GM12878 (cell line): Measurements from ENCODE around the gene YIF1B. TPM values are rescaled to one million over a fixed set of nuclear protein-coding genes. Genes with fewer than 3 reads are reported as not detected.
A peak's percentile ranks its signal among the peaks of the same experiment; 100 is the strongest.

Experiments
- E2F8 ChIP-seq: fragments of 450-650 bp; IDR thresholded peaks from 2 replicates; pipeline ENCODE4 v1.6.1; 2018; ENCODE audit warnings: mild to moderate bottlenecking, low read depth, moderate library complexity; ENCODE audit not compliant: partially characterized antibody
- EZH2 ChIP-seq: IDR thresholded peaks from 2 replicates; pipeline ENCODE4 v1.6.1; 2012; ENCODE audit warnings: low read depth, mild to moderate bottlenecking, control low read depth, inconsistent platforms, low read length, borderline replicate concordance; ENCODE audit not compliant: control insufficient read depth
- MXI1 ChIP-seq: fragments of 150-350 bp; IDR thresholded peaks from 2 replicates; pipeline ENCODE4 v1.6.1; 2011; ENCODE audit warnings: low read depth, mild to moderate bottlenecking, inconsistent platforms, low read length, improper control_type of control experiment
- MYC ChIP-seq: IDR thresholded peaks from 2 replicates; pipeline ENCODE4 v1.6.1; 2011; ENCODE audit warnings: mild to moderate bottlenecking, low read length, moderate library complexity, inconsistent platforms; ENCODE audit not compliant: insufficient read depth, insufficient replicate concordance, insufficient read length, severe bottlenecking
- PBX3 ChIP-seq: IDR thresholded peaks from 2 replicates; pipeline ENCODE4 v1.6.1; 2011; ENCODE audit warnings: mild to moderate bottlenecking, low read depth, low read length, moderate library complexity; ENCODE audit not compliant: insufficient replicate concordance
- RAD21 ChIP-seq: IDR thresholded peaks from 2 replicates; pipeline ENCODE4 v1.6.1; 2011; ENCODE audit warnings: mild to moderate bottlenecking, low read depth, low read length, moderate library complexity; ENCODE audit not compliant: insufficient read depth
- RAD51 ChIP-seq: fragments of 450-650 bp; IDR thresholded peaks from 2 replicates; pipeline ENCODE4 v1.6.1; 2016; ENCODE audit warnings: moderate library complexity, mild to moderate bottlenecking, inconsistent platforms
- REST ChIP-seq: IDR thresholded peaks from 2 replicates; pipeline ENCODE4 v1.6.1; 2012; ENCODE audit warnings: mild to moderate bottlenecking, low read depth, low read length
- RUNX3 ChIP-seq: IDR thresholded peaks from 2 replicates; pipeline ENCODE4 v1.6.1; 2012; ENCODE audit warnings: low read length, inconsistent platforms
- SREBF1 ChIP-seq: IDR thresholded peaks from 2 replicates; pipeline ENCODE4 v1.6.1; 2012; ENCODE audit warnings: mild to moderate bottlenecking, low read length
- STAT1 ChIP-seq: fragments of 450-650 bp; conservative IDR thresholded peaks from 2 replicates; pipeline ENCODE4 v1.6.1; 2014; ENCODE audit warnings: antibody characterized with exemption, mild to moderate bottlenecking
- WRNIP1 ChIP-seq: IDR thresholded peaks from 2 replicates; pipeline ENCODE4 v1.6.1; 2011; ENCODE audit warnings: low read depth, low read length, improper control_type of control experiment, borderline replicate concordance
- ZBTB40 ChIP-seq: fragments of 450-650 bp; IDR thresholded peaks from 2 replicates; pipeline ENCODE4 v1.6.1; 2016; ENCODE audit warnings: mild to moderate bottlenecking, moderate library complexity, borderline replicate concordance
- ZNF217 ChIP-seq: fragments of 450-650 bp; IDR thresholded peaks from 2 replicates; pipeline ENCODE4 v1.6.1; 2017; ENCODE audit warnings: antibody characterized with exemption, mild to moderate bottlenecking
- polyA plus RNA-seq, 11 experiments: library from polyadenylated mRNA; depleted of rRNA in 4 of 11; unstranded in 6 of 11; stranded (reverse) in 5 of 11; fragments of >200 nt; fragmentation: Nextera tagmentation in 4 of 11; fragmentation: Illumina TruSeq in 1 of 11; extraction: Ambion mirVana in 4 of 11; extraction: Trizol in 1 of 11; gene quantifications; 1 replicate in 1 of 11; 2 replicates in 10 of 11; pipeline versions ENCODE4 v1.2.1 to v1.2.3, GENCODE V29; 2011 to 2016; ENCODE audit warnings: inconsistent platforms in 2 of 11, missing spikeins in 2 of 11, low read depth in 1 of 11
- total RNA-seq, 4 experiments: library from RNA; depleted of rRNA in 3 of 4; stranded (reverse); fragments of >200 nt in 3 of 4; fragmentation: Illumina TruSeq in 1 of 4; extraction: Trizol in 1 of 4; gene quantifications; 2 replicates each; pipeline versions ENCODE4 v1.2.1 to v1.2.3, GENCODE V29; 2013 to 2021

Gene YIF1B
- total and polyA plus RNA-seq, 10 of the 15 experiments (the other 5 are each of a cell fraction or from before 2014, with no cell fraction given) = 1.3 to 106 (median 53.5) TPM

- peak; percentile 88 for TF ChIP-seq PBX3
- TF ChIP-seq EZH2 = no peak
- no peak for TF ChIP-seq MYC
- no peak for TF ChIP-seq ZNF217
- TF ChIP-seq RAD51 = no peak
- TF ChIP-seq ZBTB40 = no peak
- no peak for TF ChIP-seq E2F8
- no peak for TF ChIP-seq SREBF1
- TF ChIP-seq REST = no peak
- no peak for TF ChIP-seq MXI1
- no peak for TF ChIP-seq STAT1
- no peak for TF ChIP-seq WRNIP1
- TF ChIP-seq RUNX3 = peak; percentile 46
- TF ChIP-seq RAD21 = no peak
Observed at GRCh38 chr19:38315657-38316476, at the start of gene YIF1B (continued).
